Glomerular visceral epithelial cell (primary cell): ENCODE measurements around the gene ANO2.
A peak's percentile ranks its signal among the peaks of the same experiment; 100 is the strongest.
"Not testable (repeated sequence)": the region's sequence is repeated elsewhere in the genome, so short reads cannot be mapped to it uniquely, and the experiment has no call there.

Experiments
- DNase-seq: peaks from one replicate; pipeline ENCODE4 v3.0.0-alpha.2; 2016; ENCODE audit errors: extremely low spot score

Gene ANO2

GRCh38 chr12:5669624-5670023 is 275.4 kb downstream of the ANO2 start:
- not testable (repeated sequence) for DNase-seq

- DNase-seq, result peak; percentile 98
Observed at GRCh38 chr12:5665615-5666014, 279.4 kb downstream of the ANO2 start.

- no peak for DNase-seq
Observed at GRCh38 chr12:5661811-5662210, 283.2 kb downstream of the ANO2 start.

- DNase-seq, result no peak
Observed at GRCh38 chr12:5660238-5660637, 284.8 kb downstream of the ANO2 start.

GRCh38 chr12:5658339-5658941 is 286.6 kb downstream of the ANO2 start:
- DNase-seq, result not testable (repeated sequence)

- DNase-seq, result peak; percentile 32
Observed at GRCh38 chr12:5656836-5657235, 288.2 kb downstream of the ANO2 start.

GRCh38 chr12:5655120-5655519 is 289.9 kb downstream of the ANO2 start:
- DNase-seq, result no peak

- DNase-seq, result no peak
Observed at GRCh38 chr12:5654019-5654418, 291.0 kb downstream of the ANO2 start.

DNA sequence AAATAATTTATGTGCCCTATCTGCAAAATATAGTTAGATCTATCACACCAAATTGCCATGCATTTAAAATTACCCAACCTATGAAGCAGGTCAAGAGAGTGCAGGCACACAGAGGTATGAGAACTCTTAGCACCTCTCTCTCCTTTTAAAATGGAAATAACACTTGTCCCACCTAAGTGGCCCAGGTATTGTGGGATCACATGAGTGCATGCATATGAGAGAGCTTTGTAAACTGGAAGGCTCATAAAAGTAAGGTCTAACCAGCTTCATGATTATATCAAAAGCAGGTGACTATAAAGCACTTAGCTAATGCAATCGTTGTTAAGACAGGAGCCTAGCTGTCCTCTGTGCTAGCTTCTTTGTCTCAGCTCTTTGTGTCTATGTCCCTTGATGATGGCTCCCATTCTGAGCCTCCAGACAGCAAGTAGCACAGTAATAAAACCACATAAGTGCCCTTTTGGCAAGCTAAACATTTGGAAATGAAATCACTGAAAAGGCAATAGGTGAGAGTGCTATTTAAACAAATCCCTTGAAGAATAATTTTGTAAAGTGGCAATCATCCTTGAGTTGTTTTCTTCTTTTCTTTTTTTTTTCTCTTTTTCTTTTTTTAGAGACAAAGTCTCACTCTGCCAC is 294.1 kb downstream of the ANO2 start:
- no peak for DNase-seq

DNA sequence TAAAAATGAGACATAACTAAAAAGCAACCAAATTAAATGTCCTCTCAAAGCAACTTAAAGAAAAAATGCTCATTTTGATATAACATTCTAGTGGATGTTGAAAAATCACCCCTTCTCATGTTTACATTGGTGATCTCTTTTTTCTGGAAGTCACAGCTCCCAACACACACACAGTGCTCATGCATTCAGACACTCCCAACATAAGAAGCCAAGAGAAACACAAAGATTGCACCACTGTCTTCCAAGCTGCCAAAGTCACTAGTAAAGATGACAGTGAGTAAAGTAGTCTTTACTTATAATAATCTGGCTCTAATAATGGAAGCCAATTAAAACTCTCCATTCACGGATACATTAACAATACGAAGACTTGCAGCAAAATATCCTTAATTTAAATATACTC is 294.8 kb downstream of the ANO2 start:
- DNase-seq, result no peak

- peak; percentile 41 for DNase-seq
Observed at GRCh38 chr12:5648692-5649359, 296.2 kb downstream of the ANO2 start.

GRCh38 chr12:5643266-5643665 is 301.8 kb downstream of the ANO2 start:
- no peak for DNase-seq

GRCh38 chr12:5637698-5638097 is 307.4 kb downstream of the ANO2 start:
- DNase-seq, result no peak

- DNase-seq, result no peak
Observed at GRCh38 chr12:5636907-5637306, 308.2 kb downstream of the ANO2 start.

DNA sequence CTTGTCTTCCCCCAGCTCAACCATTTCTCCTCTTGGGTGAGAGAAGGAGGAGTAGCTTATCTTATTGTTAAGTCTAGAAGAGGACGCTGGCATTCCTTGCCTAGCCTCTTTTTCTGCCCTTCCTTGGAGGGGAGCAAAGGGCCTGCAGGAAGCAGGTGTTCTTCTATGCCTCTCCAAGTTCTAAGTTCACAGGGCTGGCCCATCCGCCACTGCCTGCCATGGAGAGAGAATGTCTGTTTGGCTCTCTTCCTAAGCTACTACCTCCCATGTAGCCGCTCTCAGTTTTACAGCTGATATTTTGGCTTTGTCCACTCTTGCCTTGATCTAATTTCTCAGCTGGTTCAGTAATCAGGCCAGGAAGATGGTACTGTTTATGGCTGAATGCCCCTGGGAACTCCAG is 312.0 kb downstream of the ANO2 start:
- DNase-seq, result no peak

DNA sequence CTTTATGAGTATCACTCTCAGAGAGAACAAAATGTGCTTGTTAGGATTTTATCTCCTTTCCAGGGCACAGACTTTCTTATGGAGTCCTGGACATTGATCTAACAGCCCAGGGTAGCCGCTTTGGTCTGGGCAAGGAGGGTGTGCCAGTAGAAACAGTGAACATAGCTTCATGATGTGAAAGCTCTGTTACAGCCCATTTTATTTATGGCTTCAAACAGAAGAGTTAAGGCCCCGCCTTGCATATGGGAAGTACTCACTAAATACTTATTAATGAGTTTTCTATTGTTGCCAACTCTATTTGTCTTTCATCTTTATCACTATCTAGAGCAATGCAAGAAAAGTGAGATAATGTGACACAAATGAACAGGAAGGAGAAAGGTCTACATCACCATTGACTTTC is 312.6 kb downstream of the ANO2 start:
- no peak for DNase-seq

DNA sequence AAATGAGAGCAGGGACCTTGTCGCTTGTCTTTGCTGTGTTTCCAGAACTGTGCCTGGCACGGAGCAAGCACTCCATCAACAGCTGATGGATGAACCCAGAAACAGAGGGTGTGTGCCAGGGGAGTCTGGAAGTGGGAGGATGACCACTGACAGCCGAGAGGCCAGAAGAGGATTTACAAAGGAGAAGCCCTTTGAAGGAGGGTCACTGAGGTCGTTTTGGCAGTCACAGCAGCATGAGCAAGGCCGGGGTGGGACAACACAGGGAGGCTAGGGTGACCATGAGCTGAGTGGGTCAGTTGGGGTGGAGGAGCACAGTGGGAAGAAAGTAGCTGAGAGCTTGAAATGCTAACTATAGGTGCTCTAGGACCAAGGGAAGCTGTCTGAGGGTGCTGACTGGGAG is 313.6 kb downstream of the ANO2 start:
- DNase-seq, result no peak

DNA sequence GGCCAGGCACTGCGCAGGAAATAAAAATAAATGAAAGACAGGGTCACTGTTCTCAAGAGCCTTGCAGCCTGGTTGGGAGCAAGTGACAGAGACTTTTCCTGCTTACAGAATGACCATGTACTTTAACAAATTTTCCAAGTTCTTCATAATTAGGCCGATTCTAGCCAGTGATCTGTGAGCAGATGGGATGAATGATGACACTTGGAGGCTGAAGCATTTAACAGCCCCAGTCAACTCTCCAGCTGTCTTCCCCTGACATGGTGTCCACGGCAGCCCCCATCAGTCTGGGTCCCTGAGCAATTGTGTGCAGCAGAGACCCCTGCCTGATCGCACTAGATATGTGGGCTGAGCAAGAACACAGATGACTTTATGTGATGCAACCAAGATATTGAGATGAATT is 314.3 kb downstream of the ANO2 start:
- no peak for DNase-seq

DNA sequence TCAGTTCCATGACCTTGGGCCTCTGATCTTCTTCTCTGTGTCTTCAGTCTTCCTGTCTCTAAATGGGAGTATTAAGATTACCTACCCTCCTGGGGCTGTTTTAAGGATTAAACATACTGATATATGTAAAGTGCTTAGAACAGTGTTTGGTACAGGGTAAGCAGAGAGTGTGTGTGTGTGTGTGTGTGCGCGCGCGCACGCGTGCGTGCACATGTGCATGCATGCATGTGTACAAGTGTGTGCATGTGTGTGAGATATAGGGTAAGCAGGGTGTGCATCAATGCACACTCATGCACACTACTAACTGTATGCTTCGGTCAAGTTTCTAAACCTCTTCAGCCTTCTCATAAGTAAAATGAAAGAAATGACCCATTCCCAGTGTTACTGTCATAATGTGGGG is 316.6 kb downstream of the ANO2 start:
- no peak for DNase-seq

DNA sequence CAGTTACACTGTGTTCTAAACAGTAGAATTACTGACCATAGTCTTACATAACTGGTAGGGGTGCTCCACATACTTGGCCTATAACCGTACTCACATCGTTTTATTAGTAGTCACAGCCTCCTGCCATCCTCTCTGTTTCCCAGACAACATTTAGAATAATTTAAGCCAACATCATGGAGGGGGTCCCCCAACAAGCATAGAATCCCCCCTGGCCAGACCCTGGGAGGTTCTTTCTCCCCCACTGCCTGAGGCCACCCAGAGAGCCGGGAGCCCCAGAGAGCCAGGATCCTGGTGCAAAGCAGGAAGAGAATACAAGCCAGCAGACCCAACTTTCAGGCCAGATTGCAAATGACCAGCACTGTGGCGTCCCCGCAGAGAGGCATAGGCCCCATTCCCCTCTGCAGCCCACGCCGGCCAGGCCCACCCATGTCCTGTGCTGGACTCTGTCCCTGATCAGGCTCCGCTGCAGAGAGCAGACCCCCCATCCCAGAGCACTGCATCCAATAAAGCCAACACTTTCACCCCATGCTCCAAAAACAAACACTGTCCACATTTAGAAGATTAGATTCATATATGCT is 317.9 kb downstream of the ANO2 start:
- no peak for DNase-seq

- DNase-seq, result no peak
Observed at GRCh38 chr12:5626151-5626550, 318.9 kb downstream of the ANO2 start.

DNA sequence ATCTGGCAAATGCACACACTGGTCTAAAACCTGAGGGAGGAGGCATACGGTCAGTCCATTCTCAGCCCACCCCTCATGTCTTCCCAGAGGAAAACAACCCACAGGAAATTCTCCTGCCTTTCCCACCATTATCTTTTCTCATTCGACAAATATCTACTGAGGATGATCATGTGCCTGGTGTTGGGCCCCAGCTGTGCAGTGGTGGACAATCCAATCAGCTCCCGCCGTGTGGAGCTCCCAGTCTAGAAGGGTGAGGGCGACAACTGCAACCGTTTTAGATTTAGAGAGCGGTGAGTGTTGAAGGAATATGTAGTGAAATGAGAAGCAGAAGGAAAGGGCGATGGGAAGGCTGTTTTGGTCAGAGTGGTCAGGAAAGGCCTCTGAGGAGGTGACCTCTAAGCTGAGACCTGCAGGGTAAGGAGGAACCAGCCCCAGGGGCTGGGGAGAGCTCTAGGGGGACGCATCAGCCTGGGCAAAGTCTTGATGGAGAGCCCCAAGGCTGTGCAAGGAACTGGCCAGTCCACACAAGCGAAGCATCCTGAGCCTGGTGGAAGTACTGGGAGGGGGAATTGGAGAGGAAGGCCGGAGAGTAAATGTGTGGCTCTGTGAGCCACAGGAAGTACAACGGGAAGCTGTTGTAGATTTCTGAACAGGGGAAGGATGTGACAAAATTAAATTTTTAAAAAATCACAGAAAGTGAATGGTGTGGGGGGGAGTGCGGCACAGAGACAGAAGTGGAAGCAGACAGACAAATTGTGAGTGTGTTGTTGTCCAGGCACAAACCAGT is 320.4 kb downstream of the ANO2 start:
- no peak for DNase-seq
